GM18907 (cell line): ENCODE results near the gene SNRPD3.
"Not testable (repeated sequence)": the region's sequence is repeated elsewhere in the genome, so short reads cannot be mapped to it uniquely, and the experiment has no call there.

Experiments used
- ATAC-seq: cut with Tn5 transposase; IDR thresholded peaks from one replicate; pipeline ENCODE4 v1.9.1; 2021; ENCODE audit warnings: mild to moderate bottlenecking, moderate library complexity; ENCODE audit not compliant: unreplicated experiment

SNRPD3 gene

GRCh38 chr22:24590596-24591173 is 34.9 kb downstream of the SNRPD3 start:
- ATAC-seq: no peak

GRCh38 chr22:24591286-24591830 is 35.6 kb downstream of the SNRPD3 start:
- no peak for ATAC-seq

- no peak for ATAC-seq
These were observed 36.5 kb downstream of the SNRPD3 start for GRCh38 chr22:24592058-24592850.

- ATAC-seq: peak; percentile 76
These were observed 37.2 kb downstream of the SNRPD3 start, which contains the start of gene LRRC75B for GRCh38 chr22:24592851-24593558. LRRC75B (minus strand) TSS chr22:24593073; CDS start chr22:24593039, 34 bp downstream.

- ATAC-seq: not testable (repeated sequence)
These were observed 37.7 kb downstream of the SNRPD3 start for GRCh38 chr22:24593559-24593835.

- no peak for ATAC-seq
These were observed 38.2 kb downstream of the SNRPD3 start for GRCh38 chr22:24593836-24594568.

- ATAC-seq: no peak
These were observed 38.8 kb downstream of the SNRPD3 start for GRCh38 chr22:24594569-24595120.

GRCh38 chr22:24595228-24595627 is 39.4 kb downstream of the SNRPD3 start:
- no peak for ATAC-seq

- no peak for ATAC-seq
These were observed 40.1 kb downstream of the SNRPD3 start for GRCh38 chr22:24595863-24596262.

- ATAC-seq: not testable (repeated sequence)
These were observed 41.3 kb downstream of the SNRPD3 start for GRCh38 chr22:24597076-24597475.

- no peak for ATAC-seq
These were observed 43.7 kb downstream of the SNRPD3 start for GRCh38 chr22:24599514-24599913.

GRCh38 chr22:24599958-24600715 is 44.3 kb downstream of the SNRPD3 start:
- not testable (repeated sequence) for ATAC-seq

GRCh38 chr22:24601217-24602104 is 45.7 kb downstream of the SNRPD3 start:
- ATAC-seq: no peak

- not testable (repeated sequence) for ATAC-seq
These were observed 46.4 kb downstream of the SNRPD3 start for GRCh38 chr22:24602105-24602749.

GRCh38 chr22:24602847-24603769 is 47.3 kb downstream of the SNRPD3 start, which contains the start of gene GGT1:
GGT1 (plus strand) TSS chr22:24603193; CDS start chr22:24611082, 7,889 bp downstream.
- not testable (repeated sequence) for ATAC-seq

GRCh38 chr22:24603770-24604629 is 48.2 kb downstream of the SNRPD3 start:
- ATAC-seq: peak; percentile 50
